NT2/D1 (cell line): ENCODE data around the gene NR3C1.

Experiments used
- SUZ12 ChIP-seq: IDR thresholded peaks from 2 replicates; pipeline ENCODE4 v1.6.1; 2011; ENCODE audit not compliant: insufficient read length, insufficient read depth; ENCODE audit errors: extremely low read depth
- YY1 ChIP-seq: IDR thresholded peaks from 2 replicates; pipeline ENCODE4 v1.6.1; 2011; ENCODE audit not compliant: insufficient read length, insufficient read depth

DNA sequence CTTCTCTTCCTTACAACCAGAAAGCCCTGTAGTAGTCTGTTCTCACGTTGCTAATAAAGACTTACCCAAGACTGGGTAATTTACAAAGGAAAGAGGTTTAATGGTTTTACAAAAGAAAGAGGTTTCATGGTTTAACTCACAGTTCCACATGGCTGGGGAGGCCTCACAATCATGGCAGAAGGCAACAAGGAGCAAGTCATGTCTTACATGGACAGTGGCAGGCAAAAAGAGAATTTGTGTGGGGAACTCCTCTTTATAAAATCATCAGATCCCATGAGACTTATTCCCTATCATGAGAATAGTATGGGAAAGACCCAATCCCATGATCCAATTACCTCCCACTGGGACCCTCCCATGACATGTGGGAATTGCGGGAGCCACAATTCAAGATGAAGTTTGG lies 164.9 kb downstream of the NR3C1 start:
- TF ChIP-seq SUZ12 (no peak), YY1 (no peak)
